ENCODE data around the gene SLC25A40.
"Not testable (repeated sequence)": the region's sequence is repeated elsewhere in the genome, so short reads cannot be mapped to it uniquely, and the experiment has no call there.

SLC25A40 gene

DNA sequence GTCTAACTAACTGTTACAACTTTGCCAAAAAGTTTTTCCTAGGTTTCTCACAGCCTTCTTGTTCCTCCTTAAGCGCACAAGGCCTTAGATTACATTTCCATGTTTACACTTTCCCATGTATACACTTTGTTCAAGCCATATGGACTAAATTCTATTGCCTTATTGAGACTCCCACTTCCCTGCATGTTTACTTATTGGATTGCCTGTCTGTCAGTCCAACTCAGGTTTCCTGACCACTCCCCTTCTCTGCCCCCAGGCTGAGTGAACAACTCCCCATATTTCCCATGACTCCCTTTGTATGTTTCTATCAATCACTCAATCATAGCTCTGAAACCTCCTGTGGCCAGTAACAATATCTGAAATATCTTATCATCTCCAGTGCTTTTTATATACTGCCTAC lies 43.0 kb downstream of the SLC25A40 start:
- TF ChIP-seq, protein P1, sequence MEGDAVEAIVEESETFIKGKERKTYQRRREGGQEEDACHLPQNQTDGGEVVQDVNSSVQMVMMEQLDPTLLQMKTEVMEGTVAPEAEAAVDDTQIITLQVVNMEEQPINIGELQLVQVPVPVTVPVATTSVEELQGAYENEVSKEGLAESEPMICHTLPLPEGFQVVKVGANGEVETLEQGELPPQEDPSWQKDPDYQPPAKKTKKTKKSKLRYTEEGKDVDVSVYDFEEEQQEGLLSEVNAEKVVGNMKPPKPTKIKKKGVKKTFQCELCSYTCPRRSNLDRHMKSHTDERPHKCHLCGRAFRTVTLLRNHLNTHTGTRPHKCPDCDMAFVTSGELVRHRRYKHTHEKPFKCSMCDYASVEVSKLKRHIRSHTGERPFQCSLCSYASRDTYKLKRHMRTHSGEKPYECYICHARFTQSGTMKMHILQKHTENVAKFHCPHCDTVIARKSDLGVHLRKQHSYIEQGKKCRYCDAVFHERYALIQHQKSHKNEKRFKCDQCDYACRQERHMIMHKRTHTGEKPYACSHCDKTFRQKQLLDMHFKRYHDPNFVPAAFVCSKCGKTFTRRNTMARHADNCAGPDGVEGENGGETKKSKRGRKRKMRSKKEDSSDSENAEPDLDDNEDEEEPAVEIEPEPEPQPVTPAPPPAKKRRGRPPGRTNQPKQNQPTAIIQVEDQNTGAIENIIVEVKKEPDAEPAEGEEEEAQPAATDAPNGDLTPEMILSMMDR (IDR thresholded peaks at IDR 0.05; ENCODE audit: control insufficient read depth, extremely low read depth, insufficient read depth): no peak
- no peak overlapping the region for H3K4me3 ChIP-seq (ENCODE audit: low read depth, low read length)
- DNase-seq (ENCODE audit: low read depth): no peak

DNA sequence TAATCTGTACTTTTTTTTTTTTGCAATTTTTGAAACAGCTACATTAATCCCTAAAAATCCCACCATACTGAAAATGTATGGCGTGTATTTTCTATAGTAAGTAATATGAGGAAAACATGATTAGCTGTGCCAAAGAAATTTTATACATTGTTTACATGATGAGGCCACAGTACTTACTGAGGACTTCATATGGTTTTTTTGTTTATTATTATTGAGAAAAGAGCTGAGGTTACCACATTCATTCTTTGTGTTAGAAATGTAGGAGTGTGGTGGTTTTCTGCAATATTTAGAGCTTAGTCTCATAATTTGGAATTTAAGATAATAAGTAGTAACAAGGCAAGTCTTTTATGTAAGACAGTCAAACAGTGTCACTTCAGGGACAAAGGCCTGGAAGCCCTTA lies 45.1 kb downstream of the SLC25A40 start:
- TF ChIP-seq, protein P1 (IDR thresholded peaks at IDR 0.05; ENCODE audit: control insufficient read depth, extremely low read depth, insufficient read depth): no peak
- no peak overlapping the region for H3K4me3 ChIP-seq (ENCODE audit: low read depth, low read length)
- DNase-seq (ENCODE audit: low read depth): no peak

DNA sequence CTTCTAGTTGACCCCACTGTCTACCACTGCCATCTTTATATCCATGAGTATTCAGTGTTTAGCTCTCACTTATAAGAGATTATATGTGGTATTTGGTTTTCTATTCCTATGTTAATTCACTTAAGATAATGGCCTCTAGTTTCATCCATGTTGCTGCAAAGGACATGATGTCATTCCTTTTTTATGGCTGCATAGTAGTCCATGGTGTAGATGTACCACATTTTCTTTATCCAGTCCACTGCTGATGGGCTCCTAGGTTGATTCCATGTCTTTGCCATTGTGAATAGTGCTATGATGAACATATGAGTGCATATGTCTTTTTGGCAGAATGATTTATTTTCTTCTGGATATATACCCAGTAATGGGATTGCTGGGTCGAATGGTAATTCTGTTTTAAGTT lies 47.8 kb downstream of the SLC25A40 start:
- not testable (repeated sequence) for H3K4me3 ChIP-seq (ENCODE audit: low read depth, low read length); DNase-seq (ENCODE audit: low read depth)

DNA sequence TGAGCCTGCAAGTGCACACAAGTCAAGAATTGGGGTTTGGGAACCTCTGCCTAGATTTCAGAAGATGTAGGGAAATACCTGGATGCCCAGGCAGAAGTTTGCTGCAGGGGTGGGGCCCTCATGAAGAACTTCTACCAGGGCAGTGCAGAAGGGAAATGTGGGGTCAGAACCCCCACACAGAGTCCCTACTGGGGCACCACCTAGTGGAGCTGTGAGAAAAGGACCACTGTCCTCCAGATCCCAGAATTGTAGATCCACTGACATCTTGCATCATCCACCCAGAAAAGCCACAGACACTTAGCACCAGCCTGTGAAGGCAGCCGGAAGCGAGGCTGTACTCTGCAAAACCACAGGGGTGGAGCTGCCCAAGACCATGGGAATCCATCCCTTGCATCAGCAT lies 50.8 kb downstream of the SLC25A40 start:
- not testable (repeated sequence) for DNase-seq (ENCODE audit: low read depth); H3K4me3 ChIP-seq (ENCODE audit: low read depth, low read length)

DNA sequence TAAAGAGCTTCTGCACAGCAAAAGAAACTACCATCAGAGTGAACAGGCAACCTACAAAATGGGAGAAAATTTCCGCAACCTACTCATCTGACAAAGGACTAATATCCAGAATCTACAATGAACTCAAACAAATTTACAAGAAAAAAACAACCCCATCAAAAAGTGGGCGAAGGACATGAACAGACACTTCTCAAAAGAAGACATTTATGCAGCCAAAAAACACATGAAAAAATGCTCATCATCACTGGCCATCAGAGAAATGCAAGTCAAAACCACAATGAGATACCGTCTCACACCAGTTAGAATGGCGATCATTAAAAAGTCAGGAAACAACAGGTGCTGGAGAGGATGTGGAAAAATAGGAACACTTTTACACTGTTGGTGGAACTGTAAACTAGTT lies 54.1 kb downstream of the SLC25A40 start:
- DNase-seq (ENCODE audit: low read depth); H3K4me3 ChIP-seq (ENCODE audit: low read depth, low read length): not testable (repeated sequence)

DNA sequence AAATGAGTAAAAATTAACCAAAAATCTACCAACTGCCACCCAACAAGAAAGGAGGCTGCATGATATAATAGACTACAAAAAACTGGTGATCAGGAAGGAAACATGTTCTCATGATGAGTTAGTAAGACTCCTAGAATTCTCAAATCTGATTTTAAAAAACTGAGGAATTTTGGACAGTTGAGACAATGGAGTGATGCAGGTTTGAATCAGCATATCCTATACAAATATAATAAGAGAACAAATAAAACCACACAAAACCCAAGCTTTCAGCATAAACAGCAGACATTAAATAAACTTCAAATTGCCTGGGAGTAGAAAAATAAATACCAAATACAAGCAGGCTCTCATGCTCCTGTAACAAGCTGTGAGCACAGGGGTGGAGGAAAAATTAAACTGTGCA lies 57.8 kb downstream of the SLC25A40 start:
- no peak overlapping the region for H3K4me3 ChIP-seq (ENCODE audit: low read depth, low read length)
- DNase-seq (ENCODE audit: low read depth): no peak
- TF ChIP-seq, protein P1 (IDR thresholded peaks at IDR 0.05; ENCODE audit: control insufficient read depth, extremely low read depth, insufficient read depth): no peak

DNA sequence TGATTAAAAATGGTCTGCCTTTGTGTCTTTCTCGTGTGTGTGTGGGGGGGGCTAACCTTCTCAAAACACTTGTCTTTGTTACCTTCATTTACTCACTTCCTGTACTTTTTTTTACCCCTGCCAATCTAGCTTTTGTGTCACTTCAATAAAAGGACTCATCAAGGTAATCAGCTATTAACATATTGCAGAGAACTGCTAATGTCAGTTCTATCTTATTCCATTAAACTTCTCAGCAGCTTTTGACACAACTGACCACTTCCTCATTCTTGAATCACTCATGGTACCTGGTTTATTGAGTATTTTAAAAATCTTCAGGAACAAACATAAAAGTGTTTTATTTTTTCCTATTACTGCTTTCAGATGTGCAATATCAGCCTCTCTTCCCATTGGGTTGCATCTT lies 59.8 kb downstream of the SLC25A40 start:
- H3K4me3 ChIP-seq (ENCODE audit: low read depth, low read length): no peak overlapping the region
- TF ChIP-seq, protein P1 (IDR thresholded peaks at IDR 0.05; ENCODE audit: control insufficient read depth, extremely low read depth, insufficient read depth): no peak
- DNase-seq (ENCODE audit: low read depth): no peak

DNA sequence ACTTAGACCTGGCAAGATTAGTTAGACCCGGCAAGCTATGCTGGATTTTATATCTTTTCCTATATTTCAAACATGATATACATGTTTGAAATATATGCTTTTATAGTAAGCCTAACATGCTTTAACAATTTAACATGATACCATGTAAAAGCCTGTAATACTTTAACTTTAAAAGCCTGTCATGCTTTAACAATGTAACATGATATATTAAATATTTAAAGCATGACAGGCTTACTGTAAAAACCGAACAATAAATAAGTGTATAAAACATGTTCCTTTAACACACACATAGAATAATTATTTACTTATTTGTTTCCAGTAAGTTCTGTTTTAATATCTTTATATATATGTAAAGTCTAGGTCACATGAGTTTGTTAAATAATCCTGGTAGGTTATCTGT lies 65.4 kb downstream of the SLC25A40 start:
- no peak overlapping the region for H3K4me3 ChIP-seq (ENCODE audit: low read depth, low read length)
- TF ChIP-seq, protein P1 (IDR thresholded peaks at IDR 0.05; ENCODE audit: control insufficient read depth, extremely low read depth, insufficient read depth): no peak
- no peak for DNase-seq (ENCODE audit: low read depth)

DNA sequence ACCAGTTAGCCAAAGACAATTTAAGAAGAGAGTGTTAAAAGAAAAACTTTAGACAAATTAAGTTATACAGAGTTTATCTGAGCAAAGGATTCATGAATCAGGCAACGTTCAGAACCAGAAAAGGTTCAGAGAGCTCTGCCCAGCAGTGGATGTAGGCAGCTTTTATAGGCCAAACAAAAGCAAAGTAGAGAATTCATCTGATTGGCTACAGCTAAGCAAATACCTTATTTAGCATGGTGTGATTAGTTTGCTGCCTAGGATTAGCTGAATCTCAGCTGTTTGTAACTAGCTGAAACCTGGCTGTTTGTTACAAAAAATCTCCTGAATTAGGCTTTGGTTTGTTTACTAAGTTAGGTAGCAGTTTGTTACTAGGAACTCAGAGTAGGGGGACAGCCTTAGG lies 66.0 kb downstream of the SLC25A40 start:
- no peak for DNase-seq (ENCODE audit: low read depth)
- H3K4me3 ChIP-seq (ENCODE audit: low read depth, low read length): no peak overlapping the region
- TF ChIP-seq, protein P1 (IDR thresholded peaks at IDR 0.05; ENCODE audit: control insufficient read depth, extremely low read depth, insufficient read depth): no peak

Data from LNCaP clone FGC (cell line).